K562 (cell line): Measurements from ENCODE around the gene ICA1L. TPM values are rescaled to one million over a fixed set of nuclear protein-coding genes. Genes with fewer than 3 reads are reported as not detected.

ENCODE experiments used
- AFF1 ChIP-seq, 2 experiments: fragments of 450-650 bp; IDR thresholded peaks; 2 replicates each; pipeline ENCODE4 v1.6.1; 2018; ENCODE audit warnings: mild to moderate bottlenecking in 2 of 2, low read depth in 1 of 2; ENCODE audit not compliant: partially characterized antibody in 2 of 2
- CC2D1A ChIP-seq: fragments of 450-650 bp; IDR thresholded peaks from 2 replicates; pipeline ENCODE4 v1.6.1; 2017; ENCODE audit warnings: mild to moderate bottlenecking
- JUND ChIP-seq, 2 experiments: IDR thresholded peaks; 2 replicates in 1 of 2; 3 replicates in 1 of 2; pipeline ENCODE4 v1.6.1; 2011; ENCODE audit warnings: borderline replicate concordance in 2 of 2, low read depth in 2 of 2, low read length in 2 of 2, improper control_type of control experiment in 1 of 2, missing biosample characterization in 1 of 2, missing genetic modification characterization in 1 of 2, missing genetic modification reagents in 1 of 2
- KLF1 ChIP-seq: fragments of 450-650 bp; IDR thresholded peaks from 2 replicates; pipeline ENCODE4 v1.6.1; 2016; ENCODE audit warnings: missing genetic modification characterization, missing compliant biosample characterization
- NFYB ChIP-seq: IDR thresholded peaks from 2 replicates; pipeline ENCODE4 v1.6.1; 2011; ENCODE audit warnings: mild to moderate bottlenecking, moderate library complexity; ENCODE audit not compliant: insufficient read length; ENCODE audit errors: extremely low read depth
- TAF1 ChIP-seq: IDR thresholded peaks from 2 replicates; pipeline ENCODE4 v1.6.1; 2011; ENCODE audit warnings: mild to moderate bottlenecking, low read length, moderate library complexity; ENCODE audit not compliant: insufficient read depth, control insufficient read depth, severe bottlenecking; ENCODE audit errors: extremely low read depth
- ZKSCAN3 ChIP-seq: fragments of 250-450 bp; sonication (Bioruptor Pico); IDR thresholded peaks from 2 replicates; pipeline ENCODE4 v1.4.0; 2020
- ZNF324 ChIP-seq: fragments of 250-450 bp; sonication (Bioruptor Pico); IDR thresholded peaks from 2 replicates; pipeline ENCODE4 v1.4.0; 2020; ENCODE audit warnings: mild to moderate bottlenecking
- ZNF699 ChIP-seq: fragments of 250-450 bp; sonication (Bioruptor Pico); IDR thresholded peaks from 2 replicates; pipeline ENCODE4 v1.8.0; 2021; ENCODE audit warnings: mild to moderate bottlenecking, moderate library complexity; ENCODE audit not compliant: insufficient replicate concordance
- polyA plus RNA-seq, 8 experiments: library from polyadenylated mRNA; depleted of rRNA in 4 of 8; stranded (reverse) in 5 of 8; unstranded in 3 of 8; fragments of >200 nt; fragmentation: Nextera tagmentation in 2 of 8; fragmentation: Illumina TruSeq in 1 of 8; extraction: Ambion mirVana in 2 of 8; extraction: Trizol in 1 of 8; gene quantifications; 2 replicates each; pipeline versions ENCODE4 v1.2.1 to v1.2.3, GENCODE V29; 2011 to 2014; ENCODE audit warnings: inconsistent platforms in 1 of 8, missing spikeins in 1 of 8
- total RNA-seq, 7 experiments: library from RNA; depleted of rRNA in 6 of 7; stranded (reverse); fragments of >200 nt in 6 of 7; fragmentation: Illumina TruSeq in 2 of 7; extraction: Trizol in 2 of 7; gene quantifications; 2 replicates each; pipeline versions ENCODE4 v1.2.1 to v1.2.3, GENCODE V29; 2011 to 2021; ENCODE audit warnings: low replicate concordance in 1 of 7
- TF ChIP-seq, protein P1 (sequence below): fragments of 450-650 bp; IDR thresholded peaks from 2 replicates; pipeline ENCODE4 v1.6.1; 2016
- TF ChIP-seq, protein P2 (sequence below), 2 experiments: fragments of 200-800 bp in 1 of 2; sonication (Bioruptor generic) in 1 of 2; sonication (generic) in 1 of 2; formaldehyde crosslinking in 1 of 2; IDR thresholded peaks in 1 of 2; conservative IDR thresholded peaks in 1 of 2; 2 replicates each; pipeline versions ENCODE4 v1.5.0 to v1.6.1; 2016 to 2020; ENCODE audit warnings: missing compliant biosample characterization in 1 of 2, missing genetic modification characterization in 1 of 2, missing genetic modification reagents in 1 of 2
- TF ChIP-seq, protein P3 (sequence below), 2 experiments: fragments of 150-350 bp in 1 of 2; IDR thresholded peaks; 2 replicates each; pipeline ENCODE4 v1.6.1; 2012 to 2016; ENCODE audit warnings: low read depth in 2 of 2, low read length in 2 of 2, mild to moderate bottlenecking in 1 of 2, moderate library complexity in 1 of 2

Gene ICA1L
- total and polyA plus RNA-seq, 9 of the 15 experiments (the other 6 are each of a cell fraction or from before 2014, with no cell fraction given): 0.57 to 1.7 (median 1.1) TPM

DNA sequence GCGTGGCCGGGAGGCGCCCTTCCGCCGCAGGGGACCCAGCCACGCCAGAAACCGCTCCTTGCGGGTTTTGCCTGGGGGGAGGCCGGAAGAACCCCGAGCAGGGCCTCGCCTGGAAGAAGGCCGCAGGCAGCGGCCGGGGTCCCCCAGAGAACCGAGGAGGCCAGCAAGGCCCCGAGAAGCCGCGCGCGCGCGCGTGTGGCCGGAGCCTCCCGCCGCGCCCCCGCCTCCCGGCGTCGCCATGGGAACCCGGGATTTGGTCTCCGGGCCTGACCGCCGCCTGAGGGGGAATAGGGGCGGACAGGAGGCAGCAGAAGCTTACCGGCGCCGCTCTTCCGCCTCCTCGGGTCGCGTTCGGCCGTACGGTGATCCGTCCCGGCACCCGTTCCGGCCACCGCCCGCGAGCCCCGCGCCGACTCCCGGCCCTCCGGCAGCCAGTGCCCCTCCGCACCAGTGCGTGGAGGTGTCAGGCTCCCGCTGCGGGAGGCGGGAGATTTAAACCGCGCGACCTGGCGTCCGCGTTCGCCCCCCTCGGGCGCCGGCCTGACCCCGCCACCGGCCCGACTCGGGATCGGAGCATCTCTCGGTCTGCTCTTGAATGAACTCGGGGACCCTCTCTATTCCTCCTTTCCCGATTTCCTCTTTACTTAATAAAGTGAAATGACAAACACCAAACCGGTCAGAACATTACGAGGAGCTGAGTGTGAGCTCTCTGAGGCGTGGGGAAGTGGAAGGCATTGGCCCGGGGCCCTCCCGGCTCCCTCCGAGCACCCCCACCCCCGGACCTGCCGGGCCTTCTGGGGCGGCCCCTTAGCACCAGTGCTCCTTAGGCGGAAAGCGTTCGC, at the start of gene ICA1L (continued):
- TF ChIP-seq, protein P1, sequence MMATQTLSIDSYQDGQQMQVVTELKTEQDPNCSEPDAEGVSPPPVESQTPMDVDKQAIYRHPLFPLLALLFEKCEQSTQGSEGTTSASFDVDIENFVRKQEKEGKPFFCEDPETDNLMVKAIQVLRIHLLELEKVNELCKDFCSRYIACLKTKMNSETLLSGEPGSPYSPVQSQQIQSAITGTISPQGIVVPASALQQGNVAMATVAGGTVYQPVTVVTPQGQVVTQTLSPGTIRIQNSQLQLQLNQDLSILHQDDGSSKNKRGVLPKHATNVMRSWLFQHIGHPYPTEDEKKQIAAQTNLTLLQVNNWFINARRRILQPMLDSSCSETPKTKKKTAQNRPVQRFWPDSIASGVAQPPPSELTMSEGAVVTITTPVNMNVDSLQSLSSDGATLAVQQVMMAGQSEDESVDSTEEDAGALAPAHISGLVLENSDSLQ: no peak
- TF ChIP-seq, protein P2, sequence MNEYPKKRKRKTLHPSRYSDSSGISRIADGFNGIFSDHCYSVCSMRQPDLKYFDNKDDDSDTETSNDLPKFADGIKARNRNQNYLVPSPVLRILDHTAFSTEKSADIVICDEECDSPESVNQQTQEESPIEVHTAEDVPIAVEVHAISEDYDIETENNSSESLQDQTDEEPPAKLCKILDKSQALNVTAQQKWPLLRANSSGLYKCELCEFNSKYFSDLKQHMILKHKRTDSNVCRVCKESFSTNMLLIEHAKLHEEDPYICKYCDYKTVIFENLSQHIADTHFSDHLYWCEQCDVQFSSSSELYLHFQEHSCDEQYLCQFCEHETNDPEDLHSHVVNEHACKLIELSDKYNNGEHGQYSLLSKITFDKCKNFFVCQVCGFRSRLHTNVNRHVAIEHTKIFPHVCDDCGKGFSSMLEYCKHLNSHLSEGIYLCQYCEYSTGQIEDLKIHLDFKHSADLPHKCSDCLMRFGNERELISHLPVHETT (CRISPR knock-in tag; conservative IDR thresholded peaks at IDR 0.05 in 1 of 2, IDR thresholded peaks at IDR 0.05 in 1 of 2): peak in 1 of 2 experiments; percentile 55; a peak in 1 of 4 replicates
- no peak for TF ChIP-seq CC2D1A
- TF ChIP-seq, protein P3, sequence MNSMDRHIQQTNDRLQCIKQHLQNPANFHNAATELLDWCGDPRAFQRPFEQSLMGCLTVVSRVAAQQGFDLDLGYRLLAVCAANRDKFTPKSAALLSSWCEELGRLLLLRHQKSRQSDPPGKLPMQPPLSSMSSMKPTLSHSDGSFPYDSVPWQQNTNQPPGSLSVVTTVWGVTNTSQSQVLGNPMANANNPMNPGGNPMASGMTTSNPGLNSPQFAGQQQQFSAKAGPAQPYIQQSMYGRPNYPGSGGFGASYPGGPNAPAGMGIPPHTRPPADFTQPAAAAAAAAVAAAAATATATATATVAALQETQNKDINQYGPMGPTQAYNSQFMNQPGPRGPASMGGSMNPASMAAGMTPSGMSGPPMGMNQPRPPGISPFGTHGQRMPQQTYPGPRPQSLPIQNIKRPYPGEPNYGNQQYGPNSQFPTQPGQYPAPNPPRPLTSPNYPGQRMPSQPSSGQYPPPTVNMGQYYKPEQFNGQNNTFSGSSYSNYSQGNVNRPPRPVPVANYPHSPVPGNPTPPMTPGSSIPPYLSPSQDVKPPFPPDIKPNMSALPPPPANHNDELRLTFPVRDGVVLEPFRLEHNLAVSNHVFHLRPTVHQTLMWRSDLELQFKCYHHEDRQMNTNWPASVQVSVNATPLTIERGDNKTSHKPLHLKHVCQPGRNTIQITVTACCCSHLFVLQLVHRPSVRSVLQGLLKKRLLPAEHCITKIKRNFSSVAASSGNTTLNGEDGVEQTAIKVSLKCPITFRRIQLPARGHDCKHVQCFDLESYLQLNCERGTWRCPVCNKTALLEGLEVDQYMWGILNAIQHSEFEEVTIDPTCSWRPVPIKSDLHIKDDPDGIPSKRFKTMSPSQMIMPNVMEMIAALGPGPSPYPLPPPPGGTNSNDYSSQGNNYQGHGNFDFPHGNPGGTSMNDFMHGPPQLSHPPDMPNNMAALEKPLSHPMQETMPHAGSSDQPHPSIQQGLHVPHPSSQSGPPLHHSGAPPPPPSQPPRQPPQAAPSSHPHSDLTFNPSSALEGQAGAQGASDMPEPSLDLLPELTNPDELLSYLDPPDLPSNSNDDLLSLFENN (IDR thresholded peaks at IDR 0.05; ENCODE audit: low read depth in 2 of 2, low read length in 2 of 2): no peak
- no peak for TF ChIP-seq KLF1 (tag)
- no peak for TF ChIP-seq ZKSCAN3 (CRISPR knock-in tag)
- TF ChIP-seq JUND (IDR thresholded peaks at IDR 0.05; ENCODE audit: borderline replicate concordance, low read depth, low read length): no peak
- no peak for TF ChIP-seq JUND (tag; IDR thresholded peaks at IDR 0.05; ENCODE audit: borderline replicate concordance, low read depth, low read length)
- TF ChIP-seq ZNF324 (CRISPR knock-in tag): no peak
- TF ChIP-seq TAF1: peak; percentile 12
- no peak for TF ChIP-seq ZNF699 (CRISPR knock-in tag)
- no peak for TF ChIP-seq NFYB
- no peak for TF ChIP-seq AFF1 (IDR thresholded peaks at IDR 0.05; ENCODE audit: low read depth in 1 of 2, partially characterized antibody in 2 of 2)
